ENCODE measurements around the gene PLIN3. TPM values are rescaled to one million over a fixed set of nuclear protein-coding genes. Genes with fewer than 3 reads are reported as not detected.

PLIN3 gene
- polyA plus RNA-seq, 1 donor (not counting 4 experiments of a cell fraction or from before 2014, with no cell fraction given): 70.7 TPM

DNA sequence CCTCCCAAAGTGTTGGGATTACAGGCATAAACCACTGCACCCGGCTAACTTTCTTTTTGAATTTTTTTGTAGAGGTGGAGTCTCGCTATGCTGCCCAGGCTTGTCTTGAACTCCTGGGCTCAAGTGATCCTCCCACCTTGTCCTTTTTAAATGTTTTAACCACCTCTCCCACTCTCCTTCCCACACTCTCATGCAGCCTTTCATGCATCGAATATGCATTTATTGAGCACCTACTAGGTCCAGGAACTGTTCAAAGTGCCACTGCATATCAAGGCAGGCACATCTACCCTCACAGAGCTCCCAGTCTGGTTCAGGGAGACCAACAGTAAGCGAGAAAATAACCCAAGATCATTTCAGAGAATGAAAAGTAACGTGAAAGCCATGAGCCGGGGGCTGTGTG is 37.1 kb downstream of the PLIN3 start:
- peak overlapping the region; percentile 99 for H3K4me2 ChIP-seq (ENCODE audit: control insufficient read depth, extremely low read depth, insufficient read depth, low read depth, low read length)
- DNase-seq (ENCODE audit: low read depth, low spot score) (no peak), FAIRE-seq (no peak)
- peak overlapping the region; percentile 96 for H3K9ac ChIP-seq (ENCODE audit: control insufficient read depth, extremely low read depth, insufficient read depth, low read length)
- TF ChIP-seq, protein P1, sequence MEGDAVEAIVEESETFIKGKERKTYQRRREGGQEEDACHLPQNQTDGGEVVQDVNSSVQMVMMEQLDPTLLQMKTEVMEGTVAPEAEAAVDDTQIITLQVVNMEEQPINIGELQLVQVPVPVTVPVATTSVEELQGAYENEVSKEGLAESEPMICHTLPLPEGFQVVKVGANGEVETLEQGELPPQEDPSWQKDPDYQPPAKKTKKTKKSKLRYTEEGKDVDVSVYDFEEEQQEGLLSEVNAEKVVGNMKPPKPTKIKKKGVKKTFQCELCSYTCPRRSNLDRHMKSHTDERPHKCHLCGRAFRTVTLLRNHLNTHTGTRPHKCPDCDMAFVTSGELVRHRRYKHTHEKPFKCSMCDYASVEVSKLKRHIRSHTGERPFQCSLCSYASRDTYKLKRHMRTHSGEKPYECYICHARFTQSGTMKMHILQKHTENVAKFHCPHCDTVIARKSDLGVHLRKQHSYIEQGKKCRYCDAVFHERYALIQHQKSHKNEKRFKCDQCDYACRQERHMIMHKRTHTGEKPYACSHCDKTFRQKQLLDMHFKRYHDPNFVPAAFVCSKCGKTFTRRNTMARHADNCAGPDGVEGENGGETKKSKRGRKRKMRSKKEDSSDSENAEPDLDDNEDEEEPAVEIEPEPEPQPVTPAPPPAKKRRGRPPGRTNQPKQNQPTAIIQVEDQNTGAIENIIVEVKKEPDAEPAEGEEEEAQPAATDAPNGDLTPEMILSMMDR (optimal IDR thresholded peaks at IDR 0.05 in 1 of 3, IDR thresholded peaks at IDR 0.05 in 1 of 3, conservative IDR thresholded peaks at IDR 0.05 in 1 of 3; ENCODE audit: extremely low read depth in 1 of 3, insufficient read depth in 2 of 3, low read length in 3 of 3): no peak
- no peak for TF ChIP-seq EZH2 (IDR thresholded peaks at IDR 0.05; ENCODE audit: low read length)
- peaks cover 18% of the 10 kb centered on the region for H3K4me1 ChIP-seq (ENCODE audit: control insufficient read depth, extremely low read depth, insufficient read depth, low read length)
- H3K27ac ChIP-seq (ENCODE audit: control insufficient read depth, insufficient read depth, low read length): peak overlapping the region; percentile 93
- H3K27me3 ChIP-seq (ENCODE audit: control insufficient read depth, extremely low read depth, insufficient read depth, low read length): no peaks in the 10 kb centered on the region
- H3K4me3 ChIP-seq (ENCODE audit: control insufficient read depth in 2 of 3, extremely low read depth in 1 of 3, insufficient read depth in 2 of 3, low read depth in 1 of 3, low read length in 3 of 3): peak overlapping the region; percentile 98 to 99 (median 99)
- H3K9me3 ChIP-seq (ENCODE audit: control insufficient read depth, low read depth, low read length): no peaks in the 10 kb centered on the region
- H3K79me2 ChIP-seq (ENCODE audit: control insufficient read depth, insufficient read depth, low read length): peaks cover 56% of the 10 kb centered on the region
- dilution Hi-C loops (cut with MboI; ENCODE audit: extremely low pct_ligation_motif_present, low sequenced_read_pairs): no loop called here
- H3K36me3 ChIP-seq (ENCODE audit: control insufficient read depth in 2 of 2, extremely low read depth in 1 of 2, insufficient read depth in 2 of 2, low read length in 2 of 2): peaks cover 0 to 4% of the 10 kb centered on the region in 2 experiments
- H4K20me1 ChIP-seq (ENCODE audit: control insufficient read depth, extremely low read depth, insufficient read depth, low read length): peaks cover 4% of the 10 kb centered on the region
- H2AFZ ChIP-seq (ENCODE audit: control insufficient read depth, low read length): no peak overlapping the region
- no peaks in the 10 kb centered on the region for H3K9me1 ChIP-seq (ENCODE audit: control insufficient read depth, extremely low read depth, insufficient read depth, low read length)

DNA sequence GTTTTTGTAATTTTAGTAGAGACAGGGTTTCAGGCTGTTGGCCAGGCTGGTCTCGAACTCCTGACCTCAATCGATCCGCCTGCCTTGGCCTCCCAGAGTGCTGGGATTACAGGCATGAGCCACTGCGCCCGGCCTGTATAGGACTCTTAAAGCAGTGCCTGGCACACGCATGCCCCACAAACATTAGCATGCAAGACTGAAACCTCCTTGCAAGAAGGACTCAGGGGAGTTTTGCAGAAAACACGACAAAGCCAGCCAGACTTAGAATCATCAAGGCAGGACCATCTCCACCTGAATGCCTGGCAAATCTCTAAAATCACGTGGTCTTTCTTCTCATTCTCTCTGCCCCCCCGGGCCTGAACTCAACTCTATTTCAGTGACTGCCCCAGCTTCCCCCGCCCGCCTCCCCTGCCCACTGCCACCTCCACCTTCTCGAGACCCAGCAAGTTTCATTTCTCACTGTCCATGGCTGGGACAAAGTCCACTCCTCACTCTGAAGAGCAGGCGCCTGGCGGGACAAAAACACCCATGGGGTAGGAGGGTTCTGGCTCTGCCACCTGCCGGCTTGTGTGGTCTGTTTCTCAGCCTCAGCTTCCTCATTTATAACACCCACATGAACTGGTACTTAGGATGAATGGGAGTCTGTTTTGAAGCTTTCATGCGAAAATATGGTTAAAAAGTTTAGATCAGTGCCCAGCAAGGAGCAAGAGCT is 38.3 kb downstream of the PLIN3 start:
- Histone ChIP-seq H3K9ac (ENCODE audit: control insufficient read depth, extremely low read depth, insufficient read depth, low read length) (no peak overlapping the region), H3K4me2 (ENCODE audit: control insufficient read depth, extremely low read depth, insufficient read depth, low read depth, low read length) (peak overlapping the region; percentile 73), H3K4me1 (ENCODE audit: control insufficient read depth, extremely low read depth, insufficient read depth, low read length) (peaks cover 18% of the 10 kb centered on the region), H3K4me3 (ENCODE audit: control insufficient read depth in 2 of 3, extremely low read depth in 1 of 3, insufficient read depth in 2 of 3, low read depth in 1 of 3, low read length in 3 of 3) (peak overlapping the region in 2 of 3 experiments; percentile 19 to 54), H3K36me3 (ENCODE audit: control insufficient read depth in 2 of 2, extremely low read depth in 1 of 2, insufficient read depth in 2 of 2, low read length in 2 of 2) (peaks cover 0 to 7% of the 10 kb centered on the region in 2 experiments), H3K27me3 (ENCODE audit: control insufficient read depth, extremely low read depth, insufficient read depth, low read length) (no peaks in the 10 kb centered on the region), H2AFZ (ENCODE audit: control insufficient read depth, low read length) (no peak overlapping the region), H3K79me2 (ENCODE audit: control insufficient read depth, insufficient read depth, low read length) (peaks cover 68% of the 10 kb centered on the region), H3K9me1 (ENCODE audit: control insufficient read depth, extremely low read depth, insufficient read depth, low read length) (no peaks in the 10 kb centered on the region), H3K27ac (ENCODE audit: control insufficient read depth, insufficient read depth, low read length) (no peak overlapping the region), H4K20me1 (ENCODE audit: control insufficient read depth, extremely low read depth, insufficient read depth, low read length) (peaks cover 4% of the 10 kb centered on the region), H3K9me3 (ENCODE audit: control insufficient read depth, low read depth, low read length) (no peaks in the 10 kb centered on the region)
- TF ChIP-seq EZH2 (IDR thresholded peaks at IDR 0.05; ENCODE audit: low read length): no peak
- TF ChIP-seq, protein P1 (optimal IDR thresholded peaks at IDR 0.05 in 1 of 3, IDR thresholded peaks at IDR 0.05 in 1 of 3, conservative IDR thresholded peaks at IDR 0.05 in 1 of 3; ENCODE audit: extremely low read depth in 1 of 3, insufficient read depth in 2 of 3, low read length in 3 of 3): no peak
- DNase-seq (ENCODE audit: low read depth, low spot score) (no peak), FAIRE-seq (no peak)
- dilution Hi-C loops (cut with MboI; ENCODE audit: extremely low pct_ligation_motif_present, low sequenced_read_pairs): no loop called here

Data from keratinocyte (primary cell).